Endothelial cell of umbilical vein (primary cell): ENCODE measurements around the gene RBFOX1. TPM values are rescaled to one million over a fixed set of nuclear protein-coding genes. Genes with fewer than 3 reads are reported as not detected.

Source experiments
- BruUV-seq: library from RNA; stranded (reverse); fragments of 400-500 nt; replicated peaks from 2 replicates; lab custom pipeline; 2021; lab: Mats Ljungman, UMichigan
- CTCF ChIA-PET: fragments of 300-600, 350-600 bp; sonication (Branson Sonifier 250); formaldehyde crosslinking; loops from one replicate; lab custom pipeline; 2021; ENCODE audit warnings: antibody characterized with exemption, inconsistent platforms; lab: Charles Lee
- POLR2A ChIA-PET: fragments of 300-600, 350-600 bp; sonication (Branson Sonifier 250); formaldehyde crosslinking; loops from one replicate; lab custom pipeline; 2021; ENCODE audit warnings: antibody characterized with exemption, inconsistent platforms; lab: Charles Lee
- DNase-seq: peaks from one replicate; pipeline ENCODE4 v3.0.0-alpha.2; 2011; ENCODE audit warnings: low read depth, low spot score
- FAIRE-seq: peaks from 2 replicates; lab custom pipeline; 2011; peaks lifted over from hg19 to GRCh38; lab: Jason Lieb, UNC
- H2AFZ ChIP-seq: 2 replicates; pipeline ENCODE4 v1.6.0; 2012; ENCODE audit warnings: low read depth, low read length, control low read depth, inconsistent platforms
- H3K27ac ChIP-seq: 2 replicates; pipeline ENCODE4 v1.5.1; 2011; ENCODE audit warnings: low read depth, mild to moderate bottlenecking, control low read depth, low read length, moderate library complexity; ENCODE audit not compliant: insufficient read depth
- H3K27me3 ChIP-seq, 2 experiments: 2 replicates each; pipeline versions ENCODE4 v1.6.0 to v1.6.1; 2011; ENCODE audit warnings: low read length in 2 of 2, mixed read lengths in 1 of 2; ENCODE audit not compliant: control insufficient read depth in 2 of 2, insufficient read depth in 2 of 2
- H3K36me3 ChIP-seq, 2 experiments: 2 replicates in 1 of 2; 3 replicates in 1 of 2; pipeline ENCODE4 v1.5.1; 2011; ENCODE audit warnings: low read length in 2 of 2, mild to moderate bottlenecking in 1 of 2, moderate library complexity in 1 of 2; ENCODE audit not compliant: control insufficient read depth in 2 of 2, insufficient read depth in 2 of 2; ENCODE audit errors: extremely low read depth in 1 of 2
- H3K4me1 ChIP-seq: 3 replicates; pipeline ENCODE4 v1.5.1; 2011; ENCODE audit warnings: mild to moderate bottlenecking, low read length; ENCODE audit not compliant: control insufficient read depth, insufficient read depth; ENCODE audit errors: extremely low read depth
- H3K4me2 ChIP-seq: 2 replicates; pipeline ENCODE4 v1.6.1; 2011; ENCODE audit warnings: low read length, control low read depth, mixed read lengths; ENCODE audit not compliant: insufficient read depth
- H3K4me3 ChIP-seq, 3 experiments: fragments of 200-600 bp in 1 of 3; sonication (generic), shearing (Covaris generic) in 1 of 3; replicated peaks in 1 of 3; 2 replicates each; pipeline ENCODE4 v1.5.1; 2011 to 2016; ENCODE audit warnings: control low read depth in 3 of 3, low read length in 3 of 3, mild to moderate bottlenecking in 2 of 3, inconsistent platforms in 1 of 3, low read depth in 1 of 3, moderate library complexity in 1 of 3; ENCODE audit not compliant: insufficient read depth in 1 of 3
- H3K79me2 ChIP-seq: 2 replicates; pipeline ENCODE4 v1.6.0; 2012; ENCODE audit warnings: low read length, inconsistent platforms; ENCODE audit not compliant: control insufficient read depth, insufficient read depth
- H3K9ac ChIP-seq: replicated peaks from 2 replicates; pipeline ENCODE3; 2011; ENCODE audit warnings: low read length, control low read depth; ENCODE audit not compliant: insufficient read depth; ENCODE audit errors: extremely low read depth
- H3K9me1 ChIP-seq: replicated peaks from 3 replicates; pipeline ENCODE4 v1.6.0; 2011; ENCODE audit warnings: mild to moderate bottlenecking, low read length; ENCODE audit not compliant: control insufficient read depth, insufficient read depth; ENCODE audit errors: extremely low read depth
- H3K9me3 ChIP-seq: replicated peaks from 2 replicates; pipeline ENCODE4 v1.5.1; 2012; ENCODE audit warnings: low read length, inconsistent platforms; ENCODE audit not compliant: control insufficient read depth, insufficient read depth
- H4K20me1 ChIP-seq: replicated peaks from 2 replicates; pipeline ENCODE3; 2011; ENCODE audit warnings: mild to moderate bottlenecking, low read length; ENCODE audit not compliant: control insufficient read depth, insufficient read depth; ENCODE audit errors: extremely low read depth
- CTCF ChIP-seq, 2 donors: IDR thresholded peaks; 1 replicate in 1 of 2; 2 replicates in 1 of 2; pipeline ENCODE4 v1.5.1; 2011; ENCODE audit warnings: low read length in 2 of 2, mild to moderate bottlenecking in 2 of 2, moderate library complexity in 2 of 2, control low read depth in 1 of 2, inconsistent platforms in 1 of 2, low read depth in 1 of 2; ENCODE audit not compliant: insufficient read depth in 1 of 2; ENCODE audit errors: extremely low read depth in 1 of 2
- EZH2 ChIP-seq: IDR thresholded peaks from 2 replicates; pipeline ENCODE4 v1.6.1; 2012; ENCODE audit warnings: borderline replicate concordance, low read depth, mild to moderate bottlenecking, moderate library complexity, low read length, inconsistent platforms; ENCODE audit not compliant: severe bottlenecking
- FOS ChIP-seq: IDR thresholded peaks from 2 replicates; pipeline ENCODE4 v1.6.1; 2011; ENCODE audit warnings: mild to moderate bottlenecking, low read length, moderate library complexity, borderline replicate concordance; ENCODE audit not compliant: insufficient read depth
- GATA2 ChIP-seq: IDR thresholded peaks from 2 replicates; pipeline ENCODE4 v1.7.0; 2011; ENCODE audit warnings: low read depth, mild to moderate bottlenecking, moderate library complexity, mixed read lengths, low read length; ENCODE audit not compliant: insufficient read length, insufficient read depth
- JUN ChIP-seq: IDR thresholded peaks from 2 replicates; pipeline ENCODE4 v1.6.1; 2011; ENCODE audit warnings: borderline replicate concordance, low read depth; ENCODE audit not compliant: insufficient read length, insufficient read depth
- MAX ChIP-seq: IDR thresholded peaks from 2 replicates; pipeline ENCODE4 v1.6.1; 2011; ENCODE audit not compliant: insufficient read depth, insufficient read length
- MYC ChIP-seq: IDR thresholded peaks from one replicate; pipeline ENCODE4 v1.6.1; 2011; ENCODE audit warnings: mild to moderate bottlenecking, low read depth, low read length
- POLR2A ChIP-seq: IDR thresholded peaks from 2 replicates; pipeline ENCODE4 v1.6.1; 2012; ENCODE audit warnings: low read depth, mild to moderate bottlenecking, control low read depth, low read length
- POLR2AphosphoS5 ChIP-seq: IDR thresholded peaks from 2 replicates; pipeline ENCODE4 v1.6.1; 2012; ENCODE audit warnings: low read depth, mild to moderate bottlenecking, control low read depth, low read length, moderate library complexity; ENCODE audit not compliant: insufficient read depth
- dilution Hi-C: fragments of 300-500 bp; cut with MboI; formaldehyde crosslinking; loops from one replicate; pipeline ENCODE4 v1.15.0; 2019; ENCODE audit warnings: low sequenced_read_pairs; ENCODE audit not compliant: extremely low pct_ligation_motif_present
- intact Hi-C: fragments of 100-400 bp; cut with micrococcal nuclease; formaldehyde crosslinking; loops from one replicate; pipeline ENCODE4 v1.10.0; 2022
- polyA plus RNA-seq, 4 experiments: library from polyadenylated mRNA; depleted of rRNA in 3 of 4; stranded (reverse) in 3 of 4; unstranded in 1 of 4; fragments of >200 nt; gene quantifications; 2 replicates each; pipeline versions ENCODE4 v1.2.1 to v1.2.3, GENCODE V29; 2011 to 2012; ENCODE audit warnings: missing spikeins in 1 of 4
- total RNA-seq: library from RNA; stranded (reverse); gene quantifications from 2 replicates; pipeline ENCODE4 v1.2.3, GENCODE V29; 2021

RBFOX1 gene
- total and polyA plus RNA-seq, 2 donors (not counting 3 experiments of a cell fraction or from before 2014, with no cell fraction given), result not detected

GRCh38 chr16:7325834-7326233 is 6.8 kb upstream of the RBFOX1 start:
- no peak for TF ChIP-seq EZH2
- TF ChIP-seq MAX, result no peak
- TF ChIP-seq MYC, result no peak
- TF ChIP-seq POLR2AphosphoS5, result no peak
- TF ChIP-seq GATA2, result no peak
- no peak for TF ChIP-seq FOS
- no peak for TF ChIP-seq POLR2A
- DNase-seq, result no peak
- Histone ChIP-seq H3K4me3 (no peak overlapping the region), H3K27ac (no peak overlapping the region), H3K36me3 (no peaks in the 10 kb centered on the region), H3K9me1 (no peaks in the 10 kb centered on the region), H2AFZ (no peak overlapping the region), H3K79me2 (no peaks in the 10 kb centered on the region), H3K27me3 (no peaks in the 10 kb centered on the region), H3K4me2 (no peak overlapping the region), H3K9ac (no peak overlapping the region), H3K4me1 (no peaks in the 10 kb centered on the region), H3K9me3 (peaks cover 7% of the 10 kb centered on the region), H4K20me1 (no peaks in the 10 kb centered on the region)
- ChIA-PET CTCF (no interaction called here), POLR2A (no interaction called here)
- BruUV-seq, result no TSS peak
- no peak for FAIRE-seq
- dilution Hi-C loops (no loop called here), intact Hi-C loops (no loop called here)

- dilution Hi-C loops (no loop called here), intact Hi-C loops (no loop called here)
- Histone ChIP-seq H4K20me1 (no peaks in the 10 kb centered on the region), H3K4me2 (no peak overlapping the region), H3K27ac (no peak overlapping the region), H3K9ac (no peak overlapping the region), H3K9me1 (no peaks in the 10 kb centered on the region), H3K27me3 (no peaks in the 10 kb centered on the region), H2AFZ (no peak overlapping the region), H3K4me3 (no peak overlapping the region), H3K9me3 (peaks cover 6% of the 10 kb centered on the region), H3K36me3 (no peaks in the 10 kb centered on the region), H3K4me1 (no peaks in the 10 kb centered on the region), H3K79me2 (no peaks in the 10 kb centered on the region)
- ChIA-PET CTCF (no interaction called here), POLR2A (no interaction called here)
- no peak for FAIRE-seq
- no TSS peak for BruUV-seq
- DNase-seq, result no peak
- TF ChIP-seq CTCF (IDR thresholded peaks at IDR 0.05; ENCODE audit: extremely low read depth in 1 of 2, insufficient read depth in 1 of 2, low read depth in 1 of 2, low read length in 2 of 2) (no peak), EZH2 (no peak), POLR2AphosphoS5 (no peak), JUN (no peak)
Observed at GRCh38 chr16:7330709-7331108, 1.9 kb upstream of the RBFOX1 start.
